OCI-LY7 (cell line): Measurements from ENCODE around the gene ANO4. TPM values are rescaled to one million over a fixed set of nuclear protein-coding genes. Genes with fewer than 3 reads are reported as not detected.

Experiments used
- BruUV-seq: library from RNA; stranded (reverse); fragments of 400-500 nt; replicated peaks from 2 replicates; lab custom pipeline; 2021; lab: Mats Ljungman, UMichigan
- CTCF ChIA-PET: fragments of 300-600 bp; sonication (Branson Sonifier 250); formaldehyde crosslinking; loops from one replicate; lab custom pipeline; 2022; ENCODE audit warnings: antibody characterized with exemption; ENCODE audit not compliant: unreplicated experiment; lab: Charles Lee
- POLR2A ChIA-PET: fragments of 300-600 bp; sonication (Branson Sonifier 250); formaldehyde crosslinking; loops from one replicate; lab custom pipeline; 2022; ENCODE audit warnings: antibody characterized with exemption; lab: Charles Lee
- DNase-seq: peaks from one replicate; pipeline ENCODE4 v3.0.0-alpha.2; 2015; ENCODE audit warnings: low spot score
- H2AFZ ChIP-seq: fragments of 200-600 bp; sonication (generic), shearing (Covaris generic); 2 replicates; pipeline ENCODE4 v1.6.1; 2014; ENCODE audit warnings: mild to moderate bottlenecking, antibody characterized with exemption, low read length, moderate library complexity
- H3K27ac ChIP-seq: fragments of 200-600 bp; sonication (generic); 2 replicates; pipeline ENCODE4 v1.5.1; 2014; ENCODE audit warnings: mixed run types, low read depth, mild to moderate bottlenecking, moderate library complexity, low read length, inconsistent platforms; ENCODE audit not compliant: poor library complexity, severe bottlenecking
- H3K36me3 ChIP-seq: fragments of 200-600 bp; sonication (generic); 2 replicates; pipeline ENCODE4 v1.6.1; 2014; ENCODE audit warnings: mild to moderate bottlenecking, antibody characterized with exemption, low read length, moderate library complexity, mixed read lengths; ENCODE audit not compliant: insufficient read depth
- H3K4me1 ChIP-seq: fragments of 200-600 bp; sonication (generic); 2 replicates; pipeline ENCODE4 v1.5.1; 2014; ENCODE audit warnings: mild to moderate bottlenecking, low read length; ENCODE audit not compliant: insufficient read depth, poor library complexity, severe bottlenecking
- H3K4me2 ChIP-seq: fragments of 200-600 bp; sonication (generic); 2 replicates; pipeline ENCODE4 v1.6.1; 2014; ENCODE audit warnings: mild to moderate bottlenecking, low read length
- H3K4me3 ChIP-seq: fragments of 200-600 bp; sonication (generic); 2 replicates; pipeline ENCODE4 v1.5.1; 2014; ENCODE audit warnings: mild to moderate bottlenecking, low read depth, low read length; ENCODE audit not compliant: poor library complexity, severe bottlenecking
- H3K79me2 ChIP-seq: fragments of 200-600 bp; sonication (generic); 2 replicates; pipeline ENCODE4 v1.6.1; 2016; ENCODE audit warnings: low read depth, mild to moderate bottlenecking, low read length, moderate library complexity, mixed read lengths; ENCODE audit not compliant: insufficient read depth
- H3K9me2 ChIP-seq: fragments of 200-600 bp; sonication (generic); 2 replicates; pipeline ENCODE4 v1.6.1; 2016; ENCODE audit warnings: mild to moderate bottlenecking, low read length, mixed read lengths; ENCODE audit not compliant: insufficient read depth
- H3K9me3 ChIP-seq: fragments of 200-600 bp; sonication (generic); 2 replicates; pipeline ENCODE4 v1.6.1; 2014; ENCODE audit warnings: mild to moderate bottlenecking, mixed run types, low read length, mixed read lengths
- H4K20me1 ChIP-seq: fragments of 200-600 bp; sonication (generic); 2 replicates; pipeline ENCODE4 v1.6.1; 2014; ENCODE audit warnings: mild to moderate bottlenecking, antibody characterized with exemption, low read length, moderate library complexity, mixed read lengths; ENCODE audit not compliant: insufficient read depth
- EZH2phosphoT487 ChIP-seq: fragments of 200-600 bp; sonication (generic); IDR thresholded peaks from 2 replicates; pipeline ENCODE4 v1.6.1; 2018; ENCODE audit warnings: low read depth, borderline replicate concordance, mild to moderate bottlenecking, mixed run types, antibody characterized with exemption, low read length, moderate library complexity, mixed read lengths
- intact Hi-C: fragments of 100-400 bp; cut with micrococcal nuclease; formaldehyde crosslinking; loops from one replicate; pipeline ENCODE4 v1.10.0; 2022; ENCODE audit not compliant: unreplicated experiment
- total RNA-seq, 2 experiments: library from RNA; depleted of rRNA in 1 of 2; stranded (reverse); fragments of >200 nt in 1 of 2; shearing (Covaris generic) in 1 of 2; gene quantifications; 2 replicates each; pipeline ENCODE4 v1.2.3, GENCODE V29; 2014 to 2022
- TF ChIP-seq, protein P1 (sequence below): fragments of 200-600 bp; sonication (generic); conservative IDR thresholded peaks from 2 replicates; pipeline ENCODE4 v1.5.1; 2014; ENCODE audit warnings: mild to moderate bottlenecking, antibody characterized with exemption, low read length, moderate library complexity, mixed read lengths

ANO4 gene
- total RNA-seq, 2 experiments from 2014 or later, result not detected

DNA sequence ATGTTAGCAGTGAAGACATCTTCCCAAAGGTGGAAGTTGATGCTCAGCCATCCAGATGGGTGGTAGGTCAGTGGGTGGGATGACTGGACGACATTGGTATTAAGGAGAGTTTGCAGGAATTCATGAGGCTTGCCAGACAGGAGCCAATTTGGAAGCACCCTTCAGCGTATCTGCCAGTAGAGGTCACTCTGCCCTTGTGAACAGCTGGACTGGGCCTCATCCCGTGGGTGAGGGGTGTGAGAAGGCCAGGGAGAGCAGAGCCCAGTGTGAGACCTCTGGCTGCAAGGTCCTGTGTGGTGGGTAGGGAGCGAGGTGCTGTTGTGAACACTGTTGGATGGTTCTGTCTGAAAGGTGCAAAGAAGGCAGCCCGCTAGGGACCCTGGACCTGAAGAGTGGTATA lies 377.7 kb downstream of the ANO4 start:
- H3K9me3 ChIP-seq, result no peaks in the 10 kb centered on the region
- no peak overlapping the region for H3K4me3 ChIP-seq
- peak; percentile 3 for DNase-seq
- TF ChIP-seq EZH2phosphoT487, result no peak
- TF ChIP-seq, protein P1, sequence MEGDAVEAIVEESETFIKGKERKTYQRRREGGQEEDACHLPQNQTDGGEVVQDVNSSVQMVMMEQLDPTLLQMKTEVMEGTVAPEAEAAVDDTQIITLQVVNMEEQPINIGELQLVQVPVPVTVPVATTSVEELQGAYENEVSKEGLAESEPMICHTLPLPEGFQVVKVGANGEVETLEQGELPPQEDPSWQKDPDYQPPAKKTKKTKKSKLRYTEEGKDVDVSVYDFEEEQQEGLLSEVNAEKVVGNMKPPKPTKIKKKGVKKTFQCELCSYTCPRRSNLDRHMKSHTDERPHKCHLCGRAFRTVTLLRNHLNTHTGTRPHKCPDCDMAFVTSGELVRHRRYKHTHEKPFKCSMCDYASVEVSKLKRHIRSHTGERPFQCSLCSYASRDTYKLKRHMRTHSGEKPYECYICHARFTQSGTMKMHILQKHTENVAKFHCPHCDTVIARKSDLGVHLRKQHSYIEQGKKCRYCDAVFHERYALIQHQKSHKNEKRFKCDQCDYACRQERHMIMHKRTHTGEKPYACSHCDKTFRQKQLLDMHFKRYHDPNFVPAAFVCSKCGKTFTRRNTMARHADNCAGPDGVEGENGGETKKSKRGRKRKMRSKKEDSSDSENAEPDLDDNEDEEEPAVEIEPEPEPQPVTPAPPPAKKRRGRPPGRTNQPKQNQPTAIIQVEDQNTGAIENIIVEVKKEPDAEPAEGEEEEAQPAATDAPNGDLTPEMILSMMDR, result peak; percentile 42
- no peaks in the 10 kb centered on the region for H4K20me1 ChIP-seq
- ChIA-PET CTCF (no interaction called here), POLR2A (no interaction called here)
- intact Hi-C loops, result no loop called here
- H3K4me1 ChIP-seq, result no peaks in the 10 kb centered on the region
- no peak overlapping the region for H3K27ac ChIP-seq
- no peaks in the 10 kb centered on the region for H3K9me2 ChIP-seq
- H3K36me3 ChIP-seq, result no peaks in the 10 kb centered on the region
- no peak overlapping the region for H3K4me2 ChIP-seq
- H3K79me2 ChIP-seq, result no peaks in the 10 kb centered on the region
- BruUV-seq, result no TSS peak
- no peak overlapping the region for H2AFZ ChIP-seq

DNA sequence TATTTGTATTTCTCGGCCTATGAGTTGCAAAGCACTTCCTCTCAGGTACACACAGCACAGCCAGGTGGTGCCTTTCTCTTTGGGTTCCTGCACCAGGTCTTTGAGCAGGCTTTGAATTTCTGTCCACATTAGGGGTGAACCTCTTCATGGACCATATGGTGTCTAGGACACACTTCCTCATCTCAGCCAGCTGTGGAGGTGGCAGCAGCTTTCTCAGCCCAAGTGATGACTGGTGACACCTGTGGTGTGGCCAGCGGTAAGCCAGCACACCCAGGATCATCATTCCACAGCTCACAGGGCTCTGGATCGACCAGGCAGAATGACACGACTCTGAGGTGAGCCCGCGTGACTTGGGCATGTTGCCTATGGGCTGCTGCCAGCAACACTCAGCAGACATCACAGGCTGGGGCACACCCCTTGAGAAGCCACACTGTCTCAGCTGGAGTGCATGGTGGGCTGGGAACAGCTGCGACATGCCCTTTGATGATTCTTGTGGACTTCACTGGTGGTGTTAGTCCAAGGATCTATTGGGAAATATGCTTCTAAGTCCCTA lies 378.7 kb downstream of the ANO4 start:
- Histone ChIP-seq H3K9me2 (no peaks in the 10 kb centered on the region), H2AFZ (no peak overlapping the region), H3K79me2 (no peaks in the 10 kb centered on the region), H3K36me3 (no peaks in the 10 kb centered on the region), H3K4me3 (no peak overlapping the region), H4K20me1 (no peaks in the 10 kb centered on the region), H3K4me1 (no peaks in the 10 kb centered on the region), H3K27ac (no peak overlapping the region), H3K4me2 (no peak overlapping the region), H3K9me3 (no peaks in the 10 kb centered on the region)
- TF ChIP-seq, protein P1, result no peak
- no peak for TF ChIP-seq EZH2phosphoT487
- no TSS peak for BruUV-seq
- ChIA-PET CTCF (no interaction called here), POLR2A (interaction anchor here (0.6 kb wide), 1 partner anchor 684 kb away, joined by 3 read pairs; no protein-coding TSS in a partner anchor)
- no peak for DNase-seq
- intact Hi-C loops, result no loop called here

DNA sequence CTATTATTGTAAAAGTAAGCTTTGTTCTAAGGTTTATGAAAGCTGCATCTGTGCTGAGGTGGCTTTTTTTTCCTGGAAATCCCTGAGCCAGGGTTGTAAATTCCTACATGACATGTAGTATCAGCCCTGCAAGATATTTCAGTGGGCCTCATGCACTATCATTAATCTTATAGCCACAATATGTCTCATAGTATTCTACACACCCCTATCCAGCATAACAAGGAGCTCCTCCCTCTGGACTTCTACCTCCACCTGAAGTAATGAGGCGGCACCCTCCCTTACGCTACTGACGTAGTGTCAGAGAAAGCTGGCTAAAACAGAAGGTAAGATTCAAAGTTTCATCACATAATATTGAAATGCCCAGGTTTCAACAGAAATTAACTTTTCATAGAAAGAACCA lies 380.0 kb downstream of the ANO4 start:
- Histone ChIP-seq H4K20me1 (no peaks in the 10 kb centered on the region), H3K4me1 (no peaks in the 10 kb centered on the region), H3K4me3 (no peak overlapping the region), H3K4me2 (no peak overlapping the region), H3K9me2 (no peaks in the 10 kb centered on the region), H3K36me3 (no peaks in the 10 kb centered on the region), H3K79me2 (no peaks in the 10 kb centered on the region), H2AFZ (no peak overlapping the region), H3K9me3 (no peaks in the 10 kb centered on the region), H3K27ac (no peak overlapping the region)
- ChIA-PET POLR2A (no interaction called here), CTCF (interaction anchor here (1.0 kb wide), 1 partner anchor 501 kb away, joined by 3 read pairs; no protein-coding TSS in a partner anchor)
- no peak for DNase-seq
- intact Hi-C loops, result no loop called here
- no TSS peak for BruUV-seq
- TF ChIP-seq, protein P1, result no peak
- no peak for TF ChIP-seq EZH2phosphoT487

Other genes with a start within 250 kb of the ANO4 start
- gene GAS2L3, start 221.1 kb upstream of the ANO4 start, total RNA-seq (2014; rRNA removed; shearing (Covaris generic)), result 9.5 and 13.5 TPM in 2 replicates
- 19.3 and 21.5 TPM in 2 replicates for gene GAS2L3, start 221.1 kb upstream of the ANO4 start, total RNA-seq (2022)